ENCODE results near the gene CDCP2.
"Not testable (repeated sequence)": the region's sequence is repeated elsewhere in the genome, so short reads cannot be mapped to it uniquely, and the experiment has no call there.

The CDCP2 gene

DNA sequence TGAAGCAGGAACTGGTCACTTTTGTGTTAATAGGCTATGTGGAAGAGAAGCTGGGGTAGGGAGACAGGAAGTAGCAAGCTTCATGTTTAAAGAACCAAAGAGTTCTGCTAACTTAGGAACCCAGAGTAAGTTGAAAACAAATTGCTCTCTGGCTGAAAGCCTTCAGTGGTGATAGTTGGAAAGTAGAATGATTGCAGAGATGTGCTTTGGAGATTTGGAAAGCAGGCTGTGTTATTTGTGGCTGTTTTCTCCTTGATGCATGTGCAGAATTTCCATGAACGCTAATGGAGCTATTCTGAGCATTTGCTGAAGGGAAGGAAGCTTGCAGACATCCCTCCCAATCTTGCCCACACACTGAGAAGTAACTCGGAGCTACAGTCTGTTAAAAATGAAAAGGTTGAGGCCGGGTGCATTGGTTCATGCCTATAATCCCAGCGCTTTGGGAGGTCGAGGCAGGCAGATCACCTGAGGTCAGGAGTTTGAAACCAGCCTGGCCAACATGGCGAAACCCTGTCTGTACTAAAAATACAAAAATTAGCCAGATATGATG is 53.7 kb downstream of the CDCP2 start:
- Histone ChIP-seq H3K36me3 (ENCODE audit: insufficient read depth, low read length) (no peaks in the 10 kb centered on the region), H3K9me3 (ENCODE audit: low read length) (no peaks in the 10 kb centered on the region), H2AFZ (ENCODE audit: low read depth, low read length) (no peak overlapping the region), H3K4me3 (ENCODE audit: low read length) (no peak overlapping the region), H3K27me3 (ENCODE audit: insufficient read depth, low read length) (no peaks in the 10 kb centered on the region), H3K4me1 (ENCODE audit: insufficient read depth, low read length) (no peaks in the 10 kb centered on the region)

DNA sequence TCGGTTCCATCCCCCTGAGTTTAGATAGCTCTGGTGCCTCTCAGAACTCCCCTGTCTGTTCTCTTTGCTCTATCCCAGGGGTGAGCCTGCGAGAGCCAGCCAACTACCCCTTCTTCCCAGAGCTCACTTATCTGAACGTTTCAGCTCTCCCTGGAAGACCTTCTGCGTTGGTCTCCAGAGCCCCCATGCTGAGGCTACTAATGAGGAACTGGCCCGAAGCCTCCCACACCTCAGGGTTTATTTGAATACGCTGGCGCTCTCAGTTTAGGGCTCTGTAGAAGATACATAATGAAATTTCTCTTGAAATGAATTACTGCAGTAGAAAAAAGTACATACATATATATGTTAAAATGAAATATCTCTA is 55.9 kb downstream of the CDCP2 start:
- Histone ChIP-seq H3K4me1 (ENCODE audit: insufficient read depth, low read length) (no peaks in the 10 kb centered on the region), H3K4me3 (ENCODE audit: low read length) (no peak overlapping the region), H3K27me3 (ENCODE audit: insufficient read depth, low read length) (no peaks in the 10 kb centered on the region), H3K9me3 (ENCODE audit: low read length) (no peaks in the 10 kb centered on the region), H3K36me3 (ENCODE audit: insufficient read depth, low read length) (no peaks in the 10 kb centered on the region), H2AFZ (ENCODE audit: low read depth, low read length) (no peak overlapping the region)

DNA sequence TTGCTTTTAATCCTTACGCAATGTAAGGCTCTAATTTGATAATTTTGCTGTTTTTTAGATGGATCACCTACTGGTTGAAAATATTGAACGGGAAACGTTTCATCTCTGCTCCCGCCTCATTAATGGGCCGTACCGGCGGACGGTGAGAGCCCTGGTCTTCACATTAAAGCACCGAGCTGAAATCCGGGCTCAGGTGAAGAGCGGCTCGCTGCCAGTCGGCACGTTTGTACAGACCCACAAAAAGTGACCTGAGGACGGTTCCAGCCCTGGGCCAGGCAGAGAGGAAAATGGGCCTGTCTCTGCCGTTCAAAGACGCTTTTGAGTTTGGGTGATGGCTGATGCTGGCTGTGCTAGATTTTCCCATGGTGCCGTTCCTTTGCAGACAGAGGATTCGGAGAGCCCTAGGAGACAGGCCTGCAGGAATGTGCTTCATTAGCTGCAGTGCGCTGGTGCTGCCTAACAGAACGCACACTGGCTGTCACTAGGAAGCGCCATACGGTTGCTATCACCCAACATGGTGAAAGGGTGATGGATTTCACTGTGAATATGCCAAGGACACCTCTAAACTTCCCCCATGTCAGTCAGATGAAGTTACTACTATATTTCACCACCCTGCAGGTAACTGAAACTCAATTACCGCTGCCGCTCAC is 56.4 kb downstream of the CDCP2 start:
- H3K36me3 ChIP-seq (ENCODE audit: insufficient read depth, low read length), result no peaks in the 10 kb centered on the region
- no peak overlapping the region for H3K4me3 ChIP-seq (ENCODE audit: low read length)
- no peak overlapping the region for H2AFZ ChIP-seq (ENCODE audit: low read depth, low read length)
- H3K27me3 ChIP-seq (ENCODE audit: insufficient read depth, low read length), result no peaks in the 10 kb centered on the region
- H3K4me1 ChIP-seq (ENCODE audit: insufficient read depth, low read length), result no peaks in the 10 kb centered on the region
- no peaks in the 10 kb centered on the region for H3K9me3 ChIP-seq (ENCODE audit: low read length)

DNA sequence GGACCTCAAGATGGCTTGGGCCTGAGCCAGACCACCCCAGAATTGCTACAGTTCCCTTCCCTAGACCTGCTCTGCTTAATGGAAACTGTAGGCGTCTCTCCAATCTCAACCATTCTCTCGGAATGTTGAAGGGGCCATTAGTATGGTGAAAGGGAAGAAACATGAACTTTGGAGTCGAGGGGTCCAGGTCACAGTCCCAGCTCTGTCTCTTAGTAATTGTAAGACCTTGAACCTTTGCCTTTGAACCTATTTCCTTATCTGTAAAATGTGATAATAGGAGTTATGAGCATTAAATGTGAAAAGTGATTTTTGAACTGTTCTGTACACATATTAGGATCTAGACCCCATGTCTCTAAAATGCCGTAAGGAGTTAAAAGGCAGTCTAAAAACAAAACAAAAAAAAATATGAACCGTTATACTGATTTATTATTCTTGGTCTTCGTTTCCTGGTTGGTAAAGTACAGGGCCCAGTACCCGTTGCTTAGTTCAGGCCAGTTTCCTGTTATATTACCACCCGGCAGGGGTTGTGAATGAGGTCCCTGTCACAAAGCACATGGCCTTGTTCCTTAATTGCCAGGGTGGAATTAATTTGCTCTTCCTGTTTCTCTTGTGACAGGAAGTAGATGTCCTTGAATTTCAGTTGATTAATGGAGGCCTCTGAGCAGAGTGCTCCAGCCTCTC is 57.1 kb downstream of the CDCP2 start:
- Histone ChIP-seq H2AFZ (ENCODE audit: low read depth, low read length) (no peak overlapping the region), H3K4me3 (ENCODE audit: low read length) (no peak overlapping the region), H3K9me3 (ENCODE audit: low read length) (no peaks in the 10 kb centered on the region), H3K4me1 (ENCODE audit: insufficient read depth, low read length) (no peaks in the 10 kb centered on the region), H3K36me3 (ENCODE audit: insufficient read depth, low read length) (no peaks in the 10 kb centered on the region), H3K27me3 (ENCODE audit: insufficient read depth, low read length) (no peaks in the 10 kb centered on the region)

DNA sequence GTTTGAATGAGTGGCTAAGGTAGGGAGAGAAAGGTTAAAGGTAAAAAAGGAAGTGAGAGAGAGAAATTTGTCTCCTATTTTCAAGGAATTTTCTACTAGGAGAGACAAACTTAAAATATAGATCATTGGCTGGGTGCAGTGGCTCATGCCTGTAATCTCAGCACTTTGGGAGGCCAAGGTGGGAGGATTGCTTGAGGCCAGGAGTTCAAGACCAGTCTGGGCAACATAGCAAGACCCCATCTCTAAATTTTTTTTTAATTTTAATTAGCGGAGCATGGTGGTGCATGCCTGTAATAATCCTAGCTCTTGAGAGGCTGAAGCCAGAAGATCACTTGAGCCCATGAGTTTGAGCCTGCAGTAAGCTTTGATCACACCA is 58.1 kb downstream of the CDCP2 start:
- not testable (repeated sequence) for H3K36me3 ChIP-seq (ENCODE audit: insufficient read depth, low read length); H3K27me3 ChIP-seq (ENCODE audit: insufficient read depth, low read length); H2AFZ ChIP-seq (ENCODE audit: low read depth, low read length); H3K9me3 ChIP-seq (ENCODE audit: low read length); H3K4me1 ChIP-seq (ENCODE audit: insufficient read depth, low read length); H3K4me3 ChIP-seq (ENCODE audit: low read length)

DNA sequence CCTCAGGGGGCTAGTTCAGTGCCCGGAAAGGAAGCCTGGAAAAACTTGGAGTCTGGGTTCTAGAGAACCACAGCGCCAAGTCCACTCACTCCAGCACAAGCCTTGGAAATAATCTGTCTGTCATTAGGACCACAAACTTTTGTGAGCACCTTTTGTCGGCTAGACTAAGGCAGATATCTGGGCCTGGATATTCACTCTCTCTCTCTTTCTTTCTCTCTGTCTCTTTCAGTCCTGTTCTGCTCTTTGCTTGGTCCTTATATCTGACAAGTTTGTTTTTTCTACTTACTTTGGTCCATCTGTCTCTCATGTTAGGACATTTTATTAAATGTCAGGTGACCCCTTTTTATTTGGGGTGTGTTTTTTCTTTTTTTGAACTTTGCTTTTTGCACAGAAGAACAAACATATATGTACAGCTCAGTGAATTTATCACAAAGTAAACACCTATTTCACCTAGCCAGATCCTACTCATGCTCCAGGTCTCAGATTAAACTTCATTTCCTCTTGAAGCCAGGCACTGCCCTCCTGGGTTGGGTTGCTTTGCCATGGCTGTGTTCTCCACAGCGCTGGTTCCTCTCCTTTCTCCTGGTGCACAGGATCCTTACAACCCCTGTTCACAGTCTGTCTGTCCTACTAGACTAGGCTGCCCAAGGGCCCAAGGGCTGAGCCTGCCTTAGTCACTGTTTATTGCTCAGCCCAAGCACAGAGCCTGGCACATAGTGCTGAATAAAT is 58.6 kb downstream of the CDCP2 start:
- H3K4me1 ChIP-seq (ENCODE audit: insufficient read depth, low read length), result no peaks in the 10 kb centered on the region
- no peaks in the 10 kb centered on the region for H3K36me3 ChIP-seq (ENCODE audit: insufficient read depth, low read length)

DNA sequence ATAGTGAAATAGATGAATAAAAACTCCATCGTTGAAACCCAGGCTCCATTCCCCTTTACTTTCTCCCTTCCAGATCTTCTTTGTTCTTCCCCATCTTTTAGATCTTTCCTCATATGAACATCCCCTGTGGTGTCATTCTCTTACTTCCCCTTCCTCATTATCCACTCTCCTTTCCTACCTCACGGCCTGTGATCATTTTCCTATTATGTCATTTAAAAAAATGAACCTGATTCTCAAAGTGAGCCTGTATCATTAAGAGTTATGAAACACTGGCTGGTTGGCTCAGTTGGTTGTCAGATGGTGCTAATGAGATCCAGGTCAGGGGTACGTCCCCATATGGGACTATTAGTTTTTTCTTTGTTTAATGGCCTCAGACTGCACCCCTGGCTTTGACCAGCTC is 61.1 kb downstream of the CDCP2 start:
- Histone ChIP-seq H3K27me3 (ENCODE audit: insufficient read depth, low read length) (no peaks in the 10 kb centered on the region), H3K4me3 (ENCODE audit: low read length) (no peak overlapping the region), H3K4me1 (ENCODE audit: insufficient read depth, low read length) (no peaks in the 10 kb centered on the region), H3K9me3 (ENCODE audit: low read length) (no peaks in the 10 kb centered on the region), H2AFZ (ENCODE audit: low read depth, low read length) (no peak overlapping the region), H3K36me3 (ENCODE audit: insufficient read depth, low read length) (no peaks in the 10 kb centered on the region)

More for the DNA sequence above, 58.6 kb downstream of the CDCP2 start:
- Histone ChIP-seq H2AFZ (ENCODE audit: low read depth, low read length) (no peak overlapping the region), H3K4me3 (ENCODE audit: low read length) (no peak overlapping the region), H3K9me3 (ENCODE audit: low read length) (no peaks in the 10 kb centered on the region), H3K27me3 (ENCODE audit: insufficient read depth, low read length) (no peaks in the 10 kb centered on the region)

DNA sequence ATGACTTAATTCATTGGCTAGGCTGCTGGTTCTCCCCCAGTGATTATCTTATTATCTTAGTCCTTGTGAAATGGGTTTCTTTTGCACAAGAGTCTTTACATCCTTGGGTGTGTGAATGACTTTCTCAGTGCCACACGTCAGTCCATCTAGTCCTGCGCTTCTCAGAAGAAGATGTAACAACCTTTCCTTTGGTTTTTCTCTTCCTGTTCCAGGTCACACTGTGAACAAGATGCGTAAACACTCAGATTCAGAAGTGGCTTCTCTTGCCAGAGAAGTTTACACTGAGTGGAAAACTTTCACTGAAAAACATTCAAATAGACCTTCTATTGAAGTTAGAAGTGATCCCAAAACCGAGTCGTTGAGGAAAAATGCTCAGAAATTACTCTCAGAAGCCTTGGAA is 64.4 kb downstream of the CDCP2 start:
- H3K9me3 ChIP-seq (ENCODE audit: low read length), result no peaks in the 10 kb centered on the region
- H3K4me3 ChIP-seq (ENCODE audit: low read length), result no peak overlapping the region
- H3K36me3 ChIP-seq (ENCODE audit: insufficient read depth, low read length), result no peaks in the 10 kb centered on the region
- H3K27me3 ChIP-seq (ENCODE audit: insufficient read depth, low read length), result no peaks in the 10 kb centered on the region
- no peaks in the 10 kb centered on the region for H3K4me1 ChIP-seq (ENCODE audit: insufficient read depth, low read length)
- H2AFZ ChIP-seq (ENCODE audit: low read depth, low read length), result no peak overlapping the region

DNA sequence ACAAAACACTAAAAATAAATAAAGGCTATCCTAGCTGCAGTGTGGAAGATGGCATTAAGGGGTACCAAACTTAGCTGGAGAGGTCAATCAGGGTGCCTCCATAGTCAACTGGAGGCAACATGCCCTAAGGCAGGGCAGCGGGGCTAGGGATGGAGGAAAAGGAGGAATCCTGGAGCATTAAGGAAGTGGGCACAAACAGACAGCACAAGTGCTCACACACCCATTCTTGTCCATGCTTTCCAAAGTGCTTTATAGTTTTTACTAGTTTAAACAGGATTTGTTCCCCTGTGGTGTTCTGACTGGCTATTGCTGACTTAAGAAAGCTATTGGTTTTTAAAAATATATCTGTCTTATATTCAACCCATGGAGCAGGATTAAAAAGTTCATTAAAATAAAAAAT is 66.0 kb downstream of the CDCP2 start:
- Histone ChIP-seq H3K4me3 (ENCODE audit: low read length) (no peak overlapping the region), H3K36me3 (ENCODE audit: insufficient read depth, low read length) (no peaks in the 10 kb centered on the region), H2AFZ (ENCODE audit: low read depth, low read length) (no peak overlapping the region), H3K4me1 (ENCODE audit: insufficient read depth, low read length) (no peaks in the 10 kb centered on the region), H3K9me3 (ENCODE audit: low read length) (no peaks in the 10 kb centered on the region), H3K27me3 (ENCODE audit: insufficient read depth, low read length) (no peaks in the 10 kb centered on the region)

DNA sequence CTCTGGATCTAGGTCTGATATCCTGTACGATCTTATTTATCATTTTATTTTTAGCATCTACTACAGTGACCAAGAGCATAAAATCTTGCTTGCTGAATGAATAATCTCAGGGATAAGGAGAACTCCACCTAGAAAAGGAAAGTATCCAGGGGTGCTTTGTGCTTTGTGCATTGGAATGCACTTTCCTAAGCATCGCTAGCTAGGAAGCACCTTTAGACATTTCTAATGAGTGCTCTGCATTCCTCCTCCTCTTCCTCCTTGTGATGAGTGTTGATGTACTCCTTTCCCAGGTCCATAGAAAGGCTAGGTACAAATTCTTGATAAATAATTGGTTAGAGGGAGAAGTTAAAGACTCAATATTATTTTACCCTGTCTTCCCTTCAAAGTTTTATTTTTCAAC is 68.0 kb downstream of the CDCP2 start:
- H3K9me3 ChIP-seq (ENCODE audit: low read length), result no peaks in the 10 kb centered on the region
- no peaks in the 10 kb centered on the region for H3K4me1 ChIP-seq (ENCODE audit: insufficient read depth, low read length)
- no peaks in the 10 kb centered on the region for H3K36me3 ChIP-seq (ENCODE audit: insufficient read depth, low read length)
- H3K4me3 ChIP-seq (ENCODE audit: low read length), result no peak overlapping the region
- H3K27me3 ChIP-seq (ENCODE audit: insufficient read depth, low read length), result no peaks in the 10 kb centered on the region
- no peak overlapping the region for H2AFZ ChIP-seq (ENCODE audit: low read depth, low read length)

All from neuron (in vitro differentiated cells).